Caco-2 (cell line): ENCODE results near the gene ZNF780B. TPM values are rescaled to one million over a fixed set of nuclear protein-coding genes. Genes with fewer than 3 reads are reported as not detected.

Experiments used
- BruUV-seq: library from RNA; stranded (reverse); fragments of 400-500 nt; replicated peaks from 2 replicates; lab custom pipeline; 2021; lab: Mats Ljungman, UMichigan
- CTCF ChIA-PET: fragments of 300-600 bp; sonication (Branson Sonifier 250); formaldehyde crosslinking; loops from one replicate; lab custom pipeline; 2022; ENCODE audit warnings: antibody characterized with exemption; lab: Charles Lee
- POLR2A ChIA-PET: fragments of 300-600 bp; sonication (Branson Sonifier 250); formaldehyde crosslinking; loops from one replicate; lab custom pipeline; 2022; ENCODE audit warnings: antibody characterized with exemption; lab: Charles Lee
- DNase-seq, 2 experiments: peaks; one replicate each; pipeline versions ENCODE4 v3.0.0 to v3.0.0-alpha.2; 2020 to 2022
- H3K27me3 ChIP-seq: replicated peaks from 2 replicates; pipeline ENCODE4 v1.6.0; 2011; ENCODE audit warnings: low read length; ENCODE audit not compliant: control insufficient read depth, insufficient read depth
- H3K36me3 ChIP-seq: 2 replicates; pipeline ENCODE4 v1.5.1; 2011; ENCODE audit warnings: low read length; ENCODE audit not compliant: control insufficient read depth, insufficient read depth
- H3K4me1 ChIP-seq: fragments of 250-450 bp; sonication (Bioruptor Pico); 2 replicates; pipeline ENCODE4 v1.5.1; 2020; ENCODE audit warnings: mild to moderate bottlenecking
- H3K4me3 ChIP-seq: 2 replicates; pipeline ENCODE4 v1.5.1; 2011; ENCODE audit warnings: low read depth, mild to moderate bottlenecking, control low read depth, low read length
- H3K9me3 ChIP-seq: fragments of 250-450 bp; sonication (Bioruptor Pico); 2 replicates; pipeline ENCODE4 v1.5.1; 2020; ENCODE audit warnings: mild to moderate bottlenecking, moderate library complexity
- H3K27ac Mint-ChIP-seq: one replicate; pipeline ENCODE4 v1.8.0; 2022; ENCODE audit warnings: mixed read lengths; ENCODE audit not compliant: unreplicated experiment
- H3K27me3 Mint-ChIP-seq: one replicate; pipeline ENCODE4 v1.8.0; 2022; ENCODE audit warnings: mixed read lengths; ENCODE audit not compliant: insufficient read depth, unreplicated experiment
- H3K36me3 Mint-ChIP-seq: one replicate; pipeline ENCODE4 v1.8.0; 2022; ENCODE audit warnings: mild to moderate bottlenecking, mixed read lengths; ENCODE audit not compliant: insufficient read depth, unreplicated experiment
- H3K4me1 Mint-ChIP-seq: one replicate; pipeline ENCODE4 v1.8.0; 2022; ENCODE audit warnings: low read depth, mixed read lengths; ENCODE audit not compliant: unreplicated experiment
- H3K4me3 Mint-ChIP-seq: one replicate; pipeline ENCODE4 v1.8.0; 2022; ENCODE audit warnings: mild to moderate bottlenecking, moderate library complexity, mixed read lengths; ENCODE audit not compliant: unreplicated experiment
- H3K9me3 Mint-ChIP-seq: one replicate; pipeline ENCODE4 v1.8.0; 2022; ENCODE audit warnings: mixed read lengths; ENCODE audit not compliant: unreplicated experiment
- intact Hi-C: fragments of 100-400 bp; cut with micrococcal nuclease; formaldehyde crosslinking; loops from one replicate; pipeline ENCODE4 v1.10.0; 2022; ENCODE audit not compliant: unreplicated experiment
- total RNA-seq: library from RNA; stranded (reverse); gene quantifications from 2 replicates; pipeline ENCODE4 v1.2.3, GENCODE V29; 2022
- TF ChIP-seq, protein P1 (sequence below), 2 experiments: fragments of 200-600 bp in 1 of 2; IDR thresholded peaks; 1 replicate in 1 of 2; 2 replicates in 1 of 2; pipeline versions ENCODE4 v1.5.1 to v1.8.0; 2011 to 2022; ENCODE audit warnings: antibody characterized with exemption in 1 of 2, control low read depth in 1 of 2, inconsistent platforms in 1 of 2, low read depth in 1 of 2, low read length in 1 of 2, mild to moderate bottlenecking in 1 of 2, moderate library complexity in 1 of 2; ENCODE audit not compliant: insufficient read depth in 1 of 2, severe bottlenecking in 1 of 2, unreplicated experiment in 1 of 2

Gene ZNF780B
- total RNA-seq, 1 experiment from 2014 or later: 27.5 TPM

DNA sequence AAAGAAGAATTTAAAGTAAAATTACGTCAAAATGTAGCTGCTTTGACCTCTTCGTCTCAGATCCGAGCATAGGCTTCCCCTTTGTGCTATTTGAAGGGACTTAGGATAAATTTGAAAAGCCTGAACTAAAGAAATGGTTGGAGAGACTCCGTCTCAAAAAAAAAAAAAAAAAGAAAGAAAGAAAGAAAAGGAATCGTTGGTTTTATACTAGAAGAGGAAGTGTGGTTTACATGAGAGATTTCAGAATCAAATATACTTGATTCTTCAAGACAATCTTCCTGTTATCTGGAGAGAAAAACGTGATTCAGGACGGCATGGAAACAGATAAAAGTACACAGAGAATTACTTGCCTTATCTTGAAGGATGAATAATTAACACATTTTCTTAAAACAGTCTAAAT is 474 bp upstream of the ZNF780B start:
- H3K36me3 Mint-ChIP-seq: peaks cover 14% of the 10 kb centered on the region
- peaks cover 42% of the 10 kb centered on the region for H3K9me3 Mint-ChIP-seq

DNA sequence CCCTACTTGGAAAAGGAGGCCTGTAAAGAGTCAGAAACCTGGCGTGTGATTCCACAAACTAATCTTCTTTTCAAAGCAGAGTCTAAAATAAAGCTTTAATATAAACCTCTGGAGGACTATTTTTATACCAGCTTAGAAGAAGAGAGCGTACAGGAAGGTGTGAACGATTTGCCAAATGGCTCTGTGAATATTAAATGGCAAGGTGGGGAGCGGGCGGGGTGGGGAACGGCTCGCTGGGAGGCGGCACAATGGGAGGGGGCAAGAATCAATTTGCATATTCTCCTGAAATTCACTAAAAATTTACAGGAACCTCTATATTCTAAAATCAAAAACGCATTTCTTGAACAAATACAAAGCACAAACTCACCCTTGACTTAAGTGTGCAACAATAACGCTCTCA is 982 bp downstream of the ZNF780B start:
- TF ChIP-seq, protein P1, sequence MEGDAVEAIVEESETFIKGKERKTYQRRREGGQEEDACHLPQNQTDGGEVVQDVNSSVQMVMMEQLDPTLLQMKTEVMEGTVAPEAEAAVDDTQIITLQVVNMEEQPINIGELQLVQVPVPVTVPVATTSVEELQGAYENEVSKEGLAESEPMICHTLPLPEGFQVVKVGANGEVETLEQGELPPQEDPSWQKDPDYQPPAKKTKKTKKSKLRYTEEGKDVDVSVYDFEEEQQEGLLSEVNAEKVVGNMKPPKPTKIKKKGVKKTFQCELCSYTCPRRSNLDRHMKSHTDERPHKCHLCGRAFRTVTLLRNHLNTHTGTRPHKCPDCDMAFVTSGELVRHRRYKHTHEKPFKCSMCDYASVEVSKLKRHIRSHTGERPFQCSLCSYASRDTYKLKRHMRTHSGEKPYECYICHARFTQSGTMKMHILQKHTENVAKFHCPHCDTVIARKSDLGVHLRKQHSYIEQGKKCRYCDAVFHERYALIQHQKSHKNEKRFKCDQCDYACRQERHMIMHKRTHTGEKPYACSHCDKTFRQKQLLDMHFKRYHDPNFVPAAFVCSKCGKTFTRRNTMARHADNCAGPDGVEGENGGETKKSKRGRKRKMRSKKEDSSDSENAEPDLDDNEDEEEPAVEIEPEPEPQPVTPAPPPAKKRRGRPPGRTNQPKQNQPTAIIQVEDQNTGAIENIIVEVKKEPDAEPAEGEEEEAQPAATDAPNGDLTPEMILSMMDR (IDR thresholded peaks at IDR 0.05; ENCODE audit: insufficient read depth in 1 of 2, low read depth in 1 of 2, low read length in 1 of 2, severe bottlenecking in 1 of 2, unreplicated experiment in 1 of 2): no peak
- Mint-ChIP-seq H3K27me3 (no peaks in the 10 kb centered on the region), H3K27ac (no peak overlapping the region), H3K36me3 (peaks cover 22% of the 10 kb centered on the region), H3K4me3 (peak overlapping the region; percentile 100), H3K9me3 (peaks cover 38% of the 10 kb centered on the region), H3K4me1 (peaks cover 16% of the 10 kb centered on the region)
- POLR2A ChIA-PET: interaction anchor here (1.4 kb wide), 1 partner anchor 84 kb away, joined by 4 read pairs; the partner anchor contains the start of gene PSMC4
- H3K4me1 ChIP-seq: no peaks in the 10 kb centered on the region
- no peak for DNase-seq
- H3K4me3 ChIP-seq: peak overlapping the region; percentile 45
- no peaks in the 10 kb centered on the region for H3K36me3 ChIP-seq
- CTCF ChIA-PET: no interaction called here
- no peaks in the 10 kb centered on the region for H3K27me3 ChIP-seq
- BruUV-seq: no TSS peak
- intact Hi-C loops: no loop called here
- H3K9me3 ChIP-seq: peaks cover 16% of the 10 kb centered on the region

More for the DNA sequence above, 474 bp upstream of the ZNF780B start:
- peak overlapping the region; percentile 45 for H3K4me3 ChIP-seq
- peak overlapping the region; percentile 100 for H3K4me3 Mint-ChIP-seq
- H3K27me3 ChIP-seq: no peaks in the 10 kb centered on the region
- ChIA-PET CTCF (interaction anchor here (1.1 kb wide), 1 partner anchor 86 kb away, joined by 6 read pairs; the partner anchor contains the start of gene PSMC4), POLR2A (interaction anchor here (1.4 kb wide), 1 partner anchor 86 kb away, joined by 4 read pairs; the partner anchor contains the start of gene PSMC4)
- peaks cover 21% of the 10 kb centered on the region for H3K9me3 ChIP-seq
- no peaks in the 10 kb centered on the region for H3K36me3 ChIP-seq
- peaks cover 16% of the 10 kb centered on the region for H3K4me1 Mint-ChIP-seq
- H3K27ac Mint-ChIP-seq: peak overlapping the region; percentile 97
- intact Hi-C loops: no loop called here
- DNase-seq: no peak
- H3K27me3 Mint-ChIP-seq: no peaks in the 10 kb centered on the region
- H3K4me1 ChIP-seq: no peaks in the 10 kb centered on the region
- no TSS peak for BruUV-seq
- TF ChIP-seq, protein P1 (IDR thresholded peaks at IDR 0.05; ENCODE audit: insufficient read depth in 1 of 2, low read depth in 1 of 2, low read length in 1 of 2, severe bottlenecking in 1 of 2, unreplicated experiment in 1 of 2): no peak

DNA sequence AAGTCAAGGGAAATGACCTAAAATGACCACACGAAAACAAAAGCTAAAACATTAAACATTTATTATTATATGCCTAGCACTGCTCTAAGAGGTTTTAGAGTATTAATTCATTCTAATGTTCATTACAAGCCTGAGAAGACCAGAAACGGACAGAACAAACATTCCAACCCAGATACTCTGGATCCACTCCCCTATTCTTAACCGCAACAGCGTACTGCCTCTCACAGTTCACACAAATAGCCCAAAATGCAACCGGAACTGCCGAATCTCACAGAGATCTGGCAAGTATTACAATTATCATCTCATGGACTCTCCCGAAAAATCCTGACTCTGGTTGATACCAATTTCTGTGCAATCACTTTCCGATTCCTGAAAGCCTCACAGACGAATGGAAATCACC is 1.4 kb downstream of the ZNF780B start:
- Mint-ChIP-seq H3K4me3 (peak overlapping the region; percentile 100), H3K36me3 (peaks cover 24% of the 10 kb centered on the region), H3K4me1 (peaks cover 16% of the 10 kb centered on the region), H3K27me3 (no peaks in the 10 kb centered on the region), H3K9me3 (peaks cover 38% of the 10 kb centered on the region), H3K27ac (no peak overlapping the region)
- intact Hi-C loops: no loop called here
- no peak for DNase-seq
- H3K4me1 ChIP-seq: no peaks in the 10 kb centered on the region
- ChIA-PET CTCF (no interaction called here), POLR2A (no interaction called here)
- H3K4me3 ChIP-seq: no peak overlapping the region
- H3K36me3 ChIP-seq: no peaks in the 10 kb centered on the region
- H3K27me3 ChIP-seq: no peaks in the 10 kb centered on the region
- H3K9me3 ChIP-seq: peaks cover 12% of the 10 kb centered on the region
- BruUV-seq: no TSS peak
- TF ChIP-seq, protein P1 (IDR thresholded peaks at IDR 0.05; ENCODE audit: insufficient read depth in 1 of 2, low read depth in 1 of 2, low read length in 1 of 2, severe bottlenecking in 1 of 2, unreplicated experiment in 1 of 2): no peak
